Uterus (tissue), 2 donors: ENCODE data around the gene SHROOM1.
"Not testable (repeated sequence)": the region's sequence is repeated elsewhere in the genome, so short reads cannot be mapped to it uniquely, and the experiment has no call there.

ENCODE experiments used
- POLR2A ChIP-seq, 2 donors: fragments of 450-650 bp; IDR thresholded peaks; one replicate each; pipeline ENCODE4 v1.6.1; 2016; ENCODE audit warnings: antibody characterized with exemption in 2 of 2, mild to moderate bottlenecking in 1 of 2, moderate library complexity in 1 of 2
- TF ChIP-seq, protein P1 (sequence below), 4 experiments: fragments of 200-600 bp in 2 of 4; fragments of 450-650 bp in 2 of 4; sonication (generic) in 2 of 4; IDR thresholded peaks; one replicate each; pipeline ENCODE4 v1.5.1; 2016 to 2019; ENCODE audit warnings: antibody characterized with exemption in 4 of 4, mild to moderate bottlenecking in 2 of 4, moderate library complexity in 1 of 4

DNA sequence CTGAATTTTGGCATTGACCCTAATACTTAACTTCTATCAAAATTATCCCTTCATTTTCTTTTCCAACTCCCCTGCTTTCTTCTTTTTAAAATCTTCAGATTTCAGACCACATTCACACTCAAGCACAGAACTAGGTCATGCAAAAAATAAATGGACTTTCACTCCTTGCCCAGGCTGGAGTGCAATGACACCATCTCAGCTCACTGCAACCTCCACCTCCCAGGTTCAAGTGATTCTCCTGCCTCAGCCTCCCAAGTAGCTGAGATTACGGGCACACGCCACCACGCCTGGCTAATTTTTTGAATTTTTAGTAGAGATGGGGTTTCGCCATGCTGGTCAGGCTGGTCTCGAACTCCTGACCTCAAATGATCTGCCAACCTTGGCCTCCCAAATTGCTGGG, 24.5 kb upstream of the SHROOM1 start:
- TF ChIP-seq, protein P1, sequence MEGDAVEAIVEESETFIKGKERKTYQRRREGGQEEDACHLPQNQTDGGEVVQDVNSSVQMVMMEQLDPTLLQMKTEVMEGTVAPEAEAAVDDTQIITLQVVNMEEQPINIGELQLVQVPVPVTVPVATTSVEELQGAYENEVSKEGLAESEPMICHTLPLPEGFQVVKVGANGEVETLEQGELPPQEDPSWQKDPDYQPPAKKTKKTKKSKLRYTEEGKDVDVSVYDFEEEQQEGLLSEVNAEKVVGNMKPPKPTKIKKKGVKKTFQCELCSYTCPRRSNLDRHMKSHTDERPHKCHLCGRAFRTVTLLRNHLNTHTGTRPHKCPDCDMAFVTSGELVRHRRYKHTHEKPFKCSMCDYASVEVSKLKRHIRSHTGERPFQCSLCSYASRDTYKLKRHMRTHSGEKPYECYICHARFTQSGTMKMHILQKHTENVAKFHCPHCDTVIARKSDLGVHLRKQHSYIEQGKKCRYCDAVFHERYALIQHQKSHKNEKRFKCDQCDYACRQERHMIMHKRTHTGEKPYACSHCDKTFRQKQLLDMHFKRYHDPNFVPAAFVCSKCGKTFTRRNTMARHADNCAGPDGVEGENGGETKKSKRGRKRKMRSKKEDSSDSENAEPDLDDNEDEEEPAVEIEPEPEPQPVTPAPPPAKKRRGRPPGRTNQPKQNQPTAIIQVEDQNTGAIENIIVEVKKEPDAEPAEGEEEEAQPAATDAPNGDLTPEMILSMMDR (IDR thresholded peaks at IDR 0.05): not testable (repeated sequence)
- not testable (repeated sequence) for TF ChIP-seq POLR2A (IDR thresholded peaks at IDR 0.05)
